GM13977 (cell line): ENCODE data around the gene PXDN.

Experiments
- DNase-seq: peaks from one replicate; pipeline ENCODE4 v3.0.0; 2012; ENCODE audit warnings: low spot score
- CTCF ChIP-seq: IDR thresholded peaks from 2 replicates; pipeline ENCODE4 v1.5.1; 2012; ENCODE audit warnings: mild to moderate bottlenecking, control low read depth; ENCODE audit not compliant: insufficient read depth; ENCODE audit errors: extremely low read depth, missing control alignments
- in situ Hi-C: fragments of 300-500 bp; cut with MboI; formaldehyde crosslinking; loops from one replicate; pipeline ENCODE4 v1.12.0; 2022; ENCODE audit warnings: low sequenced_read_pairs, low pct_unique_long_range_greater_than_20kb, mixed read lengths, inconsistent platforms; ENCODE audit not compliant: unreplicated experiment

Gene PXDN

GRCh38 chr2:1731963-1732768, 12.1 kb downstream of the PXDN start:
- in situ Hi-C loops, result no loop called here
- no peak for TF ChIP-seq CTCF
- DNase-seq, result no peak

GRCh38 chr2:1731447-1731962, 12.8 kb downstream of the PXDN start:
- TF ChIP-seq CTCF, result no peak
- no peak for DNase-seq
- in situ Hi-C loops, result no loop called here

GRCh38 chr2:1730015-1730927, 14.0 kb downstream of the PXDN start:
- no peak for DNase-seq
- no peak for TF ChIP-seq CTCF
- in situ Hi-C loops, result no loop called here

GRCh38 chr2:1729242-1729641, 15.1 kb downstream of the PXDN start:
- in situ Hi-C loops, result no loop called here
- no peak for TF ChIP-seq CTCF
- DNase-seq, result no peak

- in situ Hi-C loops, result no loop called here
- no peak for DNase-seq
- no peak for TF ChIP-seq CTCF
These were observed 15.5 kb downstream of the PXDN start for GRCh38 chr2:1728821-1729220.

GRCh38 chr2:1727796-1728474, 16.4 kb downstream of the PXDN start:
- TF ChIP-seq CTCF, result no peak
- in situ Hi-C loops, result no loop called here
- no peak for DNase-seq
